ENCODE results near the gene THEM5. TPM values are rescaled to one million over a fixed set of nuclear protein-coding genes. Genes with fewer than 3 reads are reported as not detected.

The THEM5 gene
- total RNA-seq, 4 donors from 2014 or later: not detected

DNA sequence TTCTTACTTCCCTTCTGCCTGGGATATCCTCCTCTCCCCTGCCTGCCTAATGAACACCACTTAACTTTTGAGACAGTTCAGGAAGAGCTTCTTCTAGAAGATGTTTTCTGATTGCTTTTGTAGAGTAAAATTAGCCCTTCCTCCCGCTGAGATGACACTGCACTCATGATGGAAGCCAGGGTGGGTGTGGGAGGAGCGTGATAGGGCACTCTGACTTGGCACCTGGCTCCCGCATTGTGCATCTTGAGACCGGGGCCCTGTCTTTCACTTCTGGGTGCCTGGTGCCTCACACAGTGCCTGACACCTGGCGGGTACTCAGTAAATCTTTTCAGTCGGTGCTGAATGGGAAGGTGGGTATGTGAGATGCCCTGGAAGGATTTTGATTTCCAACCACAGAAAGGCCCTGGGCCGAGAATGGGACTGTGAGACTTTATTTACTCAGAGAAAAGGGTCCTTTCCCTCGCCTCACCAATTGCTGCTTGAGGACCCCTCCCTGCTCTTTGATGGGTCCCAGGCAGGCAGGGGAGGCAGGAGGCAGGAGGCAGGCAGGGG, 6.8 kb downstream of the THEM5 start:
- no peaks in the 10 kb centered on the region for H3K4me1 ChIP-seq
- H3K4me3 ChIP-seq: no peak overlapping the region
- no peaks in the 10 kb centered on the region for H3K27me3 ChIP-seq
- DNase-seq: peak in 1 of 3 donors; percentile 23
- no peak overlapping the region for H3K27ac ChIP-seq
- H3K9me3 ChIP-seq: no peaks in the 10 kb centered on the region
- no peaks in the 10 kb centered on the region for H3K36me3 ChIP-seq
- TF ChIP-seq, protein P1, sequence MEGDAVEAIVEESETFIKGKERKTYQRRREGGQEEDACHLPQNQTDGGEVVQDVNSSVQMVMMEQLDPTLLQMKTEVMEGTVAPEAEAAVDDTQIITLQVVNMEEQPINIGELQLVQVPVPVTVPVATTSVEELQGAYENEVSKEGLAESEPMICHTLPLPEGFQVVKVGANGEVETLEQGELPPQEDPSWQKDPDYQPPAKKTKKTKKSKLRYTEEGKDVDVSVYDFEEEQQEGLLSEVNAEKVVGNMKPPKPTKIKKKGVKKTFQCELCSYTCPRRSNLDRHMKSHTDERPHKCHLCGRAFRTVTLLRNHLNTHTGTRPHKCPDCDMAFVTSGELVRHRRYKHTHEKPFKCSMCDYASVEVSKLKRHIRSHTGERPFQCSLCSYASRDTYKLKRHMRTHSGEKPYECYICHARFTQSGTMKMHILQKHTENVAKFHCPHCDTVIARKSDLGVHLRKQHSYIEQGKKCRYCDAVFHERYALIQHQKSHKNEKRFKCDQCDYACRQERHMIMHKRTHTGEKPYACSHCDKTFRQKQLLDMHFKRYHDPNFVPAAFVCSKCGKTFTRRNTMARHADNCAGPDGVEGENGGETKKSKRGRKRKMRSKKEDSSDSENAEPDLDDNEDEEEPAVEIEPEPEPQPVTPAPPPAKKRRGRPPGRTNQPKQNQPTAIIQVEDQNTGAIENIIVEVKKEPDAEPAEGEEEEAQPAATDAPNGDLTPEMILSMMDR (IDR thresholded peaks at IDR 0.05): no peak
- TF ChIP-seq POLR2A (IDR thresholded peaks at IDR 0.05): no peak

DNA sequence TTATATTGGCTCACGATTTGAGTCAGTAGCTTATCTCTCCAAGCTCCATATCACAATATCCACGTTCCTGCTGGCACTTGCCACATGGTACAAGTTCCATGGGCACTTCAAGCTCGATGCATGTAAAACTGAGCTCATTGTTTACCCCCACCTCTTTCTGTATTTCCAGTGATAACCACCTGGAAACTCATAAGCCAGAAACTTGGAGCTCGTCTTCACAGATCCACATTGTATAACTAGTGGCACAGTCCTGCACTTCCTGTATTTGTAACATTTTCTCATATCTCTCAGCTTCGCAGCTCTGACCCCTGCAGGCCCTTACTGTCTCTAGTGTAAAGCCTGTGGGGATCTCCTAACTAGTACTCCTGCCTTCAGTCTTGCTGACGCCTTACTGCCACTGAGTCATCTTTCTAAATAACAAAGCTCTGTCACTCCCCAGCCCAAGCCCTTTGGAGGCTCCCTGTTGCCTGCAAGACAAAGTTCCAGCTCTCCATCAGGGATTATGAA, 7.4 kb downstream of the THEM5 start:
- DNase-seq: peak in 1 of 3 donors; percentile 9
- TF ChIP-seq POLR2A (IDR thresholded peaks at IDR 0.05): no peak
- TF ChIP-seq, protein P1 (IDR thresholded peaks at IDR 0.05): no peak
- no peaks in the 10 kb centered on the region for H3K9me3 ChIP-seq
- H3K27ac ChIP-seq: no peak overlapping the region
- H3K27me3 ChIP-seq: no peaks in the 10 kb centered on the region
- H3K4me1 ChIP-seq: no peaks in the 10 kb centered on the region
- no peaks in the 10 kb centered on the region for H3K36me3 ChIP-seq
- no peak overlapping the region for H3K4me3 ChIP-seq

DNA sequence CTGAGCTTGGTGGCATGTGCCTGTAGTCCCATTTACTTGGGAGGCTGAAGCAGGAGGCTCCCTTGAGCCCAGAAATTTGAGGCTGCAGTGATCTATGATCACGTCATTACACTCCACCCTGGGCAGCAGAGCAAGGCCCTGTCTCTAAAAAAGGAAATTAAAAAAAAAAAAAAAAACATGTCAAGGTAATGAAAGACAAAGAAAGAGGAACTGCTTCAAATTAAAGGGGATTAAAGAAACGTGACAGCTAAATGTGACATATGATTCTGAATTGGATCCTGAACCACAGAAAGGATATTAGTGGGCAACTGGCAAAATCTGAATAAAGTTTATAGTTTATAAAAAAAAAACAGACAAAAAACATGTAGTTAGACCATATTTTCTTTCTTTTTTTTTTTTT, 10.1 kb downstream of the THEM5 start:
- H3K27ac ChIP-seq: no peak overlapping the region
- no peaks in the 10 kb centered on the region for H3K27me3 ChIP-seq
- TF ChIP-seq POLR2A (IDR thresholded peaks at IDR 0.05): no peak
- TF ChIP-seq, protein P1 (IDR thresholded peaks at IDR 0.05): no peak
- H3K9me3 ChIP-seq: no peaks in the 10 kb centered on the region
- H3K4me1 ChIP-seq: peaks cover 0 to 13% (median 6%) of the 10 kb centered on the region in 4 donors
- DNase-seq: no peak
- no peaks in the 10 kb centered on the region for H3K36me3 ChIP-seq
- H3K4me3 ChIP-seq: no peak overlapping the region

DNA sequence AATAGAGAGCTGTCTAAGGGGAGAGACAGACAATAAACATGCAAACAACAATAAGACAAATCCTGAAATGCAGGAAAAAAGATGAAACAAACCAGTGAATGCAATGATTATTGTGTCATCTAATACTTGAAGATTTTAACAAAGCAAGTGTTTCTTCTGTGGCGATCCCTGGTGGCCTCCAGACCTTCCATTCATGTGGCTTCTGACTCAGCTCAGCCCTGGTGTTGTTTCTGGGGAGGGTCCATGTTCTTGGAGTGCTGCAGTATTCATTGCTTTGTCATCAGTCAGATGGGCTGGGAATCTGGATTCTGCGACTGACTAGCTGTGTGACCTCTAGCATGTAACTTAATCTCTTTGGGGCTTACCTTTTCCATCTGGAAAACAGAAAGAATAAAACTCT, 12.4 kb downstream of the THEM5 start:
- Histone ChIP-seq H3K4me3 (no peak overlapping the region), H3K4me1 (peaks cover 0 to 31% (median 12%) of the 10 kb centered on the region in 4 donors), H3K27me3 (no peaks in the 10 kb centered on the region), H3K36me3 (no peaks in the 10 kb centered on the region), H3K27ac (no peak overlapping the region), H3K9me3 (no peaks in the 10 kb centered on the region)
- no peak for DNase-seq
- TF ChIP-seq, protein P1 (IDR thresholded peaks at IDR 0.05): no peak
- no peak for TF ChIP-seq POLR2A (IDR thresholded peaks at IDR 0.05)

DNA sequence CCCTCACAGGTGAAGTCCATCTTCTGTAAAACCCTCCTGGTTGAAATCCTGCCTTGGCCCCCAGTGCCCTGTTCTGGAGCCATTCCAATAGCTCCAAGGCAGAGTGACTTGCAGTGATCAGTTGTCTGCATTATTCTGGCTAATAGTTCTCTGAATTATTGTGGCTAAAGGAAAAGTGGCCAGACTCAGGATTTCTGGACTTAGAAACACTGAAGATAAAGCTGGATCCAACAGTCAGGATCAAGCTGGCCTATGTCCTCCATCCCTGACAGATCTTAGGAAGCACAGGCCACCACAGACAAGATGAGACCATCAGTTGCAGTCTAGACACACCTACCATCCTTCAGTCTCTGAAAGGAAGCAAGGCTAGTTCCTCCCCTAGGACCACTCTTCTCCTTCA, 13.1 kb downstream of the THEM5 start:
- Histone ChIP-seq H3K4me1 (peaks cover 0 to 38% (median 12%) of the 10 kb centered on the region in 4 donors), H3K27me3 (no peaks in the 10 kb centered on the region), H3K27ac (peak overlapping the region; percentile 55 to 78 (median 72)), H3K36me3 (no peaks in the 10 kb centered on the region), H3K4me3 (peak overlapping the region in 2 of 4 donors; percentile 51 to 53), H3K9me3 (no peaks in the 10 kb centered on the region)
- DNase-seq: no peak
- no peak for TF ChIP-seq POLR2A (IDR thresholded peaks at IDR 0.05)
- TF ChIP-seq, protein P1 (IDR thresholded peaks at IDR 0.05): no peak

Data from Peyer's patch (tissue), 4 donors.